Mucosa of stomach (tissue), 1 donor: ENCODE measurements around the gene CD33.

Source experiments
- H3K27me3 ChIP-seq: one replicate; pipeline ENCODE4 v1.7.0; 2013; ENCODE audit warnings: mild to moderate bottlenecking, low read length; ENCODE audit not compliant: control insufficient read depth, insufficient read depth
- H3K36me3 ChIP-seq: one replicate; pipeline ENCODE4 v1.7.0; 2013; ENCODE audit warnings: low read length; ENCODE audit not compliant: control insufficient read depth, insufficient read depth
- H3K4me1 ChIP-seq: one replicate; pipeline ENCODE4 v1.7.0; 2013; ENCODE audit warnings: mild to moderate bottlenecking, low read length; ENCODE audit not compliant: control insufficient read depth, insufficient read depth
- H3K4me3 ChIP-seq: one replicate; pipeline ENCODE4 v1.7.0; 2013; ENCODE audit warnings: low read length
- H3K9ac ChIP-seq: one replicate; pipeline ENCODE4 v1.7.0; 2013; ENCODE audit warnings: mild to moderate bottlenecking, low read length, moderate library complexity
- H3K9me3 ChIP-seq: one replicate; pipeline ENCODE4 v1.7.0; 2013; ENCODE audit warnings: mild to moderate bottlenecking, low read length, moderate library complexity; ENCODE audit not compliant: control insufficient read depth
- donor health status: Pancreatic carcinoma.

The CD33 gene

GRCh38 chr19:51272183-51272810 lies 47.4 kb downstream of the CD33 start:
- Histone ChIP-seq H3K9ac (no peak overlapping the region), H3K4me3 (no peak overlapping the region), H3K9me3 (no peaks in the 10 kb centered on the region), H3K4me1 (no peaks in the 10 kb centered on the region), H3K27me3 (no peaks in the 10 kb centered on the region), H3K36me3 (no peaks in the 10 kb centered on the region)

GRCh38 chr19:51274049-51274770 lies 49.3 kb downstream of the CD33 start:
- H3K36me3 ChIP-seq, result no peaks in the 10 kb centered on the region
- no peak overlapping the region for H3K4me3 ChIP-seq
- no peaks in the 10 kb centered on the region for H3K4me1 ChIP-seq
- no peak overlapping the region for H3K9ac ChIP-seq
- H3K27me3 ChIP-seq, result no peaks in the 10 kb centered on the region
- H3K9me3 ChIP-seq, result no peaks in the 10 kb centered on the region

DNA sequence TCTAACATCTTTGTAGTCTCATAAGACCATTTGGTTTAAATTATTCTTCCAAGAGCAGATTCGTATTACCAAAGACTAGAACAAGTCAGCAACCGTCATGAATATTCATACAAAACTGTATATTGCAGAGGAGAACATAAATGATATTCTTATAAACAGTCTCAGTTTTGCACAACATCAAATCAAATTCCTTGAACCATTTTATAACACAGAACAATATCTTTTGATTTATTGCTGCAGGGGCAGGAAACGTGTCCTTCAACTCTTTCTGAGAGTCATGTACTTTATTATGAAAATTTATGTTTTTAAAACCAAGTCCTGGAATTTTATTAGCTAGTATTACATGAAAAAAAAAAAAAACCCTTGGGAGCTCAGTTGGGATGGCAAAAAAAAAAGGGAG lies 52.2 kb downstream of the CD33 start:
- Histone ChIP-seq H3K9ac (no peak overlapping the region), H3K4me1 (no peaks in the 10 kb centered on the region), H3K27me3 (no peaks in the 10 kb centered on the region)

DNA sequence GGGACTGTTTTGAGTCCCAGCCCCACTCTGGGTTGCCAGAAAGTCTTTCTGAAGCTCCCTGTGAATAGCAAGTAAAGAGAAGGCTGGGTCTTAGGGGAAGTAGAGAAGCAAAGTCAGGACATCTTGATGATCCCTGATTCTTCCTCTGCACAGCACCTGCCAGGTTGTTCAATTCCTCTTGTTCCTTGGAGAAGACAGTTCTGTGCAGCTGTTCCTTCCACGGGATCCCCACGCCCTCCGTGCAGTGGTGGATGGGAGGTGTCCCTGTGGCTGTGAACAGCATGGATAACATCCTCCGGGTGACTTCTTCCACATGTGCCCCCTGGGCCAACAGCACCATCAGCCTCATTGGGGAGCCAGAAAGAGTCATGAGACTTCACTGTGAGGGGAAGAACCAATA lies 57.5 kb downstream of the CD33 start:
- no peaks in the 10 kb centered on the region for H3K27me3 ChIP-seq
- no peak overlapping the region for H3K4me3 ChIP-seq
- no peaks in the 10 kb centered on the region for H3K9me3 ChIP-seq
- H3K36me3 ChIP-seq, result no peaks in the 10 kb centered on the region
- H3K9ac ChIP-seq, result no peak overlapping the region
- no peaks in the 10 kb centered on the region for H3K4me1 ChIP-seq

More for the DNA sequence above, 52.2 kb downstream of the CD33 start:
- Histone ChIP-seq H3K36me3 (no peaks in the 10 kb centered on the region), H3K9me3 (no peaks in the 10 kb centered on the region), H3K4me3 (no peak overlapping the region)

GRCh38 chr19:51285682-51286081 lies 60.8 kb downstream of the CD33 start:
- Histone ChIP-seq H3K27me3 (no peaks in the 10 kb centered on the region), H3K9ac (no peak overlapping the region), H3K4me3 (no peak overlapping the region), H3K36me3 (no peaks in the 10 kb centered on the region), H3K9me3 (no peaks in the 10 kb centered on the region), H3K4me1 (no peaks in the 10 kb centered on the region)
